Hepatocyte (in vitro differentiated cells): ENCODE measurements around the gene PAIP2B.

Experiments
- CTCF ChIP-seq: fragments of 200-600 bp; sonication (generic); IDR thresholded peaks from 2 replicates; pipeline ENCODE4 v1.5.1; 2016; ENCODE audit warnings: antibody characterized with exemption, mild to moderate bottlenecking; ENCODE audit not compliant: poor library complexity
- EZH2 ChIP-seq: fragments of 200-600 bp; sonication (generic); IDR thresholded peaks from 2 replicates; pipeline ENCODE4 v1.6.1; 2016; ENCODE audit warnings: antibody characterized with exemption, mild to moderate bottlenecking, borderline replicate concordance
- EZH2phosphoT487 ChIP-seq: fragments of 200-600 bp; sonication (generic); IDR thresholded peaks from one replicate; pipeline ENCODE4 v1.6.1; 2018; ENCODE audit warnings: antibody characterized with exemption, mild to moderate bottlenecking, low read depth, moderate library complexity; ENCODE audit not compliant: unreplicated experiment, severe bottlenecking

DNA sequence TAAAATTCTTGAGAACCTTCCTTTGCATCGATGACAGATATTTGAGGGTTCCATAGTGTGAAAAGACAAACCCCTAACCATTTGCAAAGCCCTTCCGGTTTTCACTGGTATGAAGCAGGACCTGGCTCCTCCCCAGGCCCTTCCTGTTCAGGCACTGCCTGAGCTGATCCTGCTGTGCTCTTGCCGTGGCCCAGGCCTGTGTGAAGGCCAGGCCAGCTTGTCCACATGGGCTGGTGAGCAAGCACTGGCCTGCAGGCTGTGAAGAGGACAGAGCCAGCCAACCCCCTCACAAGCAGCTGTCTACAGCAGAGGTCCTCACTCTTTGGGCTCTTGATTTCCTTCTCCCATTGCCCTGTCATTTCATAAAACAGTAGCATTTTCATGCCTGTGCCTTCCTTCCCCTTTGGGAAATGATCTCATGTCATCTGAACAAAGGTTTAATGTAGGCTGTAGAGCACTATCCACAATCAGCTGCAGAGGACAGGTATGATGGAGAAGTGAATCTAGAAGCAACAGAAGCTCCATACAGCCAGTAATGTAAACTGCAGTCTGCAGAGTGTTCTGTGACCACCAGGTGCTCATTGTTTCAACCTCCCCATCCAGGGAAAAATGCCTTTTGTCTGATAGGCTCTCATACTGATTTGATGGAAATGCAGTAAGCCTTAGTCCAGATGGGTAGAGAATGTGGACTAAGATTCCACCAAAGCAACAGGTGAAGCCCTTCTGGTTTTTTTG lies 76.7 kb downstream of the PAIP2B start:
- TF ChIP-seq CTCF (no peak), EZH2 (no peak), EZH2phosphoT487 (no peak)
